ENCODE data around the gene CRYBA2.

CRYBA2 gene

DNA sequence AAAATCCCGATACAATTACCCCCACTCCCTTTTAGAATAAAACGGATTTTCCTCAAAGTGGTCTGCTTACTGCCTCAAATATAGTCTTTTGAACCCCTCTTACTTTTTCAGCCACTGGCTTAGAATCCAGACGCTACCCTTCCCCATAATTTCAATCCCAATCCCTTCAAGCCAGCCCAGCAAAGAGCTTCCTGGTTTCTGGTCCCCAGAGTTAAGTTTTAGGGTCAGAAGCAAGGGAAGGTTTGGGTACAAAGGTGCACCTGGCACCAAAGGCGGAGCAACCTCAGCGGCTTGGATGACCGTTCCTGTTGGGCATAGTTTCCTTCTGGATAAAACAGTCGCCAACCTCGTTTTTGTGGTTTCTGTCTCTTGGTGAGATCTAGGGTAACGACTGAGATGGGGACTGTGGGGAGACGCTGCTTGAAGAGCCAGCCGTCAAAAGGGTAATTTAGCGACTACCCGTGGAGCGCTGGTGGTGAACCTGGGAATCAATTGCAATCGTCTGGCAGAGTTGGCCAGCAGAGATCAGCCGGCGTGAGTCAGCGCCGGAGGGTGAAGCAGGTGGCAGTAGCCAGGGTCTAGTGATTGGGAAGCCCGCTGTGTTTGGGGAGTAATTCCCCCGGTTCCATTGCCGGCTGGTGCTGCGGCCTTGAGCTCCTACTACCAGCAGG, 9.8 kb downstream of the CRYBA2 start:
- DNase-seq (ENCODE audit: low read depth in 1 of 2, low spot score in 1 of 2), result no peak

DNA sequence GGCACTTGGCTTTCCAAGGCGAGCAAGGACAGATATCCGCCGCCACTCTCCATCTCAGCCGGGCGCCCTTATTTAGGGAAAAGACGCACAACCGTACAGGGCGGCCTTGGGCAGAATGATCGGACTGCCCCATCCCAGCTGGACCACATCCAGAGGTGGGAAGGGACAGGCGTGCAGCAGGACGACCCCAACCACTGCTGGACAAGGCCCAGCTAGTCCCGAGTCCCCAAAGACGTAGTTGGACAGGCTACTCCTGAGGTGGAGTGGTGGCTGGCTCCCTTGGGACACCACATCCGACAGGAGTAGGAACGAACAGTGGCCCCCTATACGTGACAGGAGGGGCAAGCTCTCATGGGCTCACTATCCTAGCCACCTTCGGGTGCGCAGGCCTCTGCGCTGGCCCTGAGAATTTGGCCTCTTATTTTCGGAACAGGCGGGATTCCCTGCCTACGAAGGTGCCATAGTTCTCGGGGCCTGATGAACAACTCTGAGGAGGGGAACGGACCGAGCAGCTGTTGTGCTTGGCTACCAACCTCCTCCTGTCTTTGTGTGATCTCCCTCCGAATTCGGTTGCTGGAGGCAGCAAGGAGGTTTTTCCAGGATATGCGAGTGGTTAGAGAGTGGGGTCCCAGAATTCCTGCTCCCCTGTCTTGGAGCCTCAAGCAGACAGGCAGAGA, 10.5 kb downstream of the CRYBA2 start:
- no peak for DNase-seq (ENCODE audit: low read depth in 1 of 2, low spot score in 1 of 2)

DNA sequence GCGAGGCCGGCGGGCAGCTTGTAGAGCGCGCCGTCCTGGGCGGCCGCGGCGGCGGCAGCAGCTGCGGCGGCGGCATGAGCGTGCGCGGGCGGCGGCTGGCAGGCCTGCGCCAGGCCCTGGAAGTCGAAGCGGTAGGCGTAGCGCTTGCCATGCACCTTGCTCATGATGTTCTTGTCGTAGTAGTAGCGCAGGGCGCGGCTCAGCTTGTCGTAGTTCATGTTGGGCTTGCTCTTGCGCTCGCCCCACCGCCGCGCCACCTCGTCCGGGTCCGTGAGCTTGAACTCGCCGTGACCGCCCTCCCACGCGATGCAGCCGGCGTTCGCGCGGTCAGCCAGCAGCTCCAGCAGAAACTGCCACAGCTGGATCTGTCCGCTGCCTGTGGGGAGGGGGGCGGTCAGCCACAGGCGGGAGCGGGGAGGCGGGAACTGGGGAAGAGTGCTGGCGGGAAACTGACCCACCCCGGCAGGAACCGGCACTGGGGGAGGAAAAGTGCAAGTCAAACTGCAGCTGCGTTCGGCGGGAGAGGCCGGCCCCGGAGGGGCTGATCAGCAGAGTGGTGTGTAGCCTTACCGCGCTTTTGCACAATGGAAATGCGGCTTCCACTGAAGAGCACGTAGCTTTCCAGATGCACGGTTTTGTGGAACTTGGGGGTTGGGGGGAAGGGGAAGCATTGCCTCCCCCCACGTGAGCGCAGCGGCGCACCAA, 11.2 kb downstream of the CRYBA2 start:
- no peak for DNase-seq (ENCODE audit: low read depth in 1 of 2, low spot score in 1 of 2)

DNA sequence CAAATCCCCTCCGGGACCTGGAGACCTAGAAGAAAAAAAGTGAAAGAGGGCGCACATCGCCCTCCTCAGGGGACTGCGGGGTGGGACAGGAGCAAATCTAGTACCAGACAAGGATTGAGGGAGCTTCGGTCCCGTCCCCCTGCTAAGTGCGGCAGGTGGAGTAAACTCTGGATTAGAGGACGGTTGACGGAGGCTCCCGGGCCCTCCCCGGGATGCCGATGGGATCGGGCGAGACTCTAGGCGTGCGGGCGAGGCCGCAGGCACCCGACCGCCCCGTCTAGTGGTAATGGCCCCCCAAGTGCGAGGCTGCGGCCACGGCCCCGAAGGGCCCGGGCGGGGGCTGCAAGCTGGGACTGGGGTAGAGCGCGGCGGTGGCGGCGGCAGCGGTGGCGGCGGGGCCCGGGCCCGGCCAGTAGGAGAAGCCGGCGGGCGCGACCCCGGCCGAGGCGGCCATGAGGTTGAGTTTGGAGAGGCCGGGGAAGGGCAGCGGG, 11.8 kb downstream of the CRYBA2 start:
- no peak for DNase-seq (ENCODE audit: low read depth in 1 of 2, low spot score in 1 of 2)

DNA sequence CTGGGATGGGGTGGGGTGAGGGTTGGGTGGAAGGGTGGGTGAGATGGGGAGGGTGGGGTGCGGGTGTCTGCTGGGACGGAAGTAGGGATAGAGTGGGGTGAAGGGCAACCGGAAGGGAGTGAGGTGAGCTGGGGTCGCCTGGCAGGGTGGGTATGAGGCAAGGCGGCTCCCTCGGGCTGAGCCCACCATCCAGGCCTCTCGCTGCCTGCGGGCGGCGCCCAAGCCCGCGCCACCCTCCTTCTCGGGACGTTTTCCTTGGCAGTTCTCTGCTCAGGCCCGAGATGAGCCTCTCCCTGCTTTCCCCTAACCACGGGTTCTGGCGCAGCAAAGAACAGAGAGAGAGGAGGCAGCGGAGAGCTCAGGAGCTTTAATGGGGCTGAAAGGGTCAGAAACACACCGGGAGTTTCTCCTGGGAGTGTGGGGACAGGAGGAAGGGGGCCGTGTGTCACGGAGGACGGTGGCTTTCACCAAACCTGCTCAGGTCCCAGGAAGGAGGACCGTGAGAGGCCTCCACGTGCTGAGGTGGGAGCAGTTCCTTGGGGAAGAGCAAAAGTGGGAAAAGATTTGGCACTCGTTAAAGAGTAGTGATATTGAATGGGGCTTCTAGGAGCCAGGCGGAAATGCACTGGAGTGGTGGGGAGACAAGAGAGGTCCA, 12.4 kb downstream of the CRYBA2 start:
- DNase-seq (ENCODE audit: low read depth in 1 of 2, low spot score in 1 of 2), result no peak

DNA sequence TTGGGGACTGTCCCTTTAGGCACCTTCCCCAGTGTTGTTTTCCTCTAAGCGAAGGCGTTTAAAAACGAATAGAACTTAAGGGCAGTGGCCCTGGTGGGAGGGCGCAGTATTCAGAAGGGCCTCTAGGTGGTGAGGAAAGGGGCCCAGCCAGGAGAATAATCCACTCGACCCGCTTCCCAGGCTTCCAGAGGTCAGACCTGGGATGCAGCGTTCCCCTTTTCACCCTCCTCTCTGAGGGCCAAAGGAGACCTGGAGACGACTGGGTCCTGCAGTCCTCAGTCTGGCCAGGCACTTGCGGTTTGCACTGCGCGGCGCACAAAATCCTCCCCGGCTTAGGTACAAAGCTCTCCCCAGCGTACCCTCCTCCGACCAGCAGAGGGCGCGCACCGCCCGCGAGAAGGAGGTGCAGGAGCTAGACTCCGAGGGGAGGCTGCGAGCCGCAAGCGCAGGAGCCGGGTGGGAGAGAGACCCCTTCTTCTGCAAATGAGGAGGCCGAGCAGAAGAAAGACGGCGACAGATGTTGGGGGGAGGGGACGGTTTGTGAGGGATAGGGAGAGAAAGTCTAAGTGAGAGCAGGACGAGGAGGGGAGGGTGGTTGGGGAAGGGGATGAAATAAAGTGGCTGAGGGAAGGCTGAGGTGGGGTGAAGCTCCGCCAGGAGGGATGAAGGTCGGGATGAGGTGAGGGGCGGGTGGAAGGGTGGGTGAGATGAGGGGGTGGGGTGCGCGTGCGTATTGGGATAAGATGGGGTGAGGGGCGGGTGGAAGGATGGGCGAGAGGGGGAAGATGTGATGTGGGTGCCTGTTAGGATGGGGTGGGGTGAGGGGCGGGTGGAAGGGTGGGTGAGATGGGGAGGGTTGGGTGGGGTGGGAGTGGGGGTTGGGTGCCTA, 13.1 kb downstream of the CRYBA2 start:
- peak; percentile 66 to 69 for DNase-seq (ENCODE audit: low read depth in 1 of 2, low spot score in 1 of 2)

DNA sequence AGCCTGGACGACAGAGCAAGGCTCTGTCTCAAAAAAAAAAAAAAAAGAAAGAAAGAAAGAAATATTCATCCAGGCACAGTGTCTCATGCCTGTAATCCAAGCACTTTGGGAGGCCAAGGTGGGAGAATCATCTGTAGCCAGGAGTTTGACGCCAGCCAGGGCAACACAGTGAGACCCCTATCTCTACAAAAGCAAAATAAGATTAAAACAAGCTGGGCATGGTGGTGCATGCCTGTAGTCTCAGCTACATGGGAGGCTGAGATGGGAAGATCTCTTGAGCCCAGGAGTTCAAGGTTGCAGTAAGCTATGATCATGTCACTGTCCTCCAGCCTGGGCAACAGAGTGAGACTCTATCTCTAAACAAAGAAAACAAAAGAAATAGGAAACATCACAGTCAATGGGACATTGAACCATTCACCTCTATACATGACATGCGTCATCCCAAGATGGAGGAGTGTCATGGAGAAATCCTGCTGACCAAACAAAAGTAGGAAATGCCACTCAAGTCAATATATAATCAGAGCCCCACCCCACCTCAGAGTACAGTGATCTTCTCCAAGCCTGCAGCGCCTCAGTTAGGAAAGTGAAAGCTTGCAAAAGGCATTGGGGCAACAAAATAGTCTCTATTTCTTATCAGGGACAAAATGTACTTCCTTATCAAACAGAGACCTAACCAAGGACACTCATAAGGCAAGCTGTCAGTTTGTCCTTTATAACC, 18.0 kb downstream of the CRYBA2 start:
- no peak for DNase-seq (ENCODE audit: low read depth in 1 of 2, low spot score in 1 of 2)

DNA sequence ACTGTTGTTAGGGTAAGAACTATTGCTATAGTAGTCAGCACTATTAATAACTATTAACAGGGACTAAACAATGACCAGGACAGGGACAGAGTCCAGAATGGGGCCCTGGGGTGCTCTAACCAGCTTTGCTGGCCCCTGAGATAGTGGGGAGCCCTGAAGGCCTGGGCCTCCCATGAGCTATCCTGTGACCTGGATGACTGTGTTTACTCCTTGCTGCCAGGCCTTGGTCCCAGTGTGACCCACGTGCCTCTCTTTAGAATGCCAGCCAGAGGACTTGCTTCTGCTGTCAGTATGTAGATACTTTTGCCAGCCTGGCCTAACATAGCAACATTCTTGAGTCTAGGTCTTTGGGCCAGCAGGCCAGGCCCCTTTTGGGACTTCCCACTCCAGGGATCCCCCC, 22.3 kb downstream of the CRYBA2 start:
- no peak for DNase-seq (ENCODE audit: low read depth in 1 of 2, low spot score in 1 of 2)

DNA sequence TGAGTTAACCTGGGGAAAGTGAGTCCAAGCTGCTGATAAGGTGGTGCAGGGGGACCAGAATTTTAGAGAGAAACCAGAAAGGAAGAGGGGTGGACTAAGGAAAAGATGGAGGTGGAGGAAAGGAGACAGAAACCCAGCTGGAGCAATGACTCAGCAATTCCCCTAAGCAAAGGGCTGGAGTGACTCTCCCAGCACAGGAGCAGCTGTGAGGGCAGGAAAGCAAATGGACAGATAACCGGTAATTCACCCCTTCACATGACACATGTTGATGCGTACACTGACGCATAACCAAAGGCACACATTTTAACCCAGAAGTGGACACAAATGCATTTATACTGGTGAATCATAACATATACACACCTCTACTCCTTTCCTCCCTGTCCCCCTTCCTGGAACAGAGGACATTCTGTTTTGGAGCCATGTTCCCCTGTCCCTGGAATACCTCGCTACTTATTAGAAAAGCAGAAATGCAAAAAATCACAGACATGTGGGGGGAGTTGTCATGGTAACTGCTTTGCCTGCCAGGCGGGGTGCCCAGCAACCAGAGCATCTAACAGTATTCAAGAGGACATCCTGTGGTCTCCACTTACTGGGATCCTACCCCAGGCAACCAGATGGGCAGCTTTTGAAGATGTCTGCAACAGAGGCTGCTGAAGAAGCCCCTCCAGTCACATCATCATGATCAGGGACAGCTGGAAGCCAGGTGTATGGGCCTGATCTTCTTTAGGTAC, 29.0 kb downstream of the CRYBA2 start:
- DNase-seq (ENCODE audit: low read depth in 1 of 2, low spot score in 1 of 2), result no peak

DNA sequence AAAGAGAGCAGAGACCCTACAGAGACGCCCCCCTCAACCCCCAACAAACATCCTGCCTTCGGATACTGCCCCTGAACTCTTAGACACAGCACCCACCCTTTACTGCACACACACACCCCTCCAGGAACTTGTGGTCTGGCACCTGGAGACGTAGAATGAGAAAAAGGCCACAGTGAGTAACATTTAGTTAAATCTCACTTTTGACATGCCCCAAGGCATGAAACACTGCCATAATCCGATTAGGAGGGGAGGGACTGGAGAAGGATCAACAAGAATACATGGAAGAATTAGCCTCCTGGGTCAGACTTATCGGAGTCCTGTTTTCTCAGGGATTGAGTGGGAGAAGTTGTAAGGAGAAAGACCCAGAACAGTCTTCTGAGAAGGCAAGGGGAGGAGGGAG, 29.6 kb downstream of the CRYBA2 start:
- no peak for DNase-seq (ENCODE audit: low read depth in 1 of 2, low spot score in 1 of 2)

DNA sequence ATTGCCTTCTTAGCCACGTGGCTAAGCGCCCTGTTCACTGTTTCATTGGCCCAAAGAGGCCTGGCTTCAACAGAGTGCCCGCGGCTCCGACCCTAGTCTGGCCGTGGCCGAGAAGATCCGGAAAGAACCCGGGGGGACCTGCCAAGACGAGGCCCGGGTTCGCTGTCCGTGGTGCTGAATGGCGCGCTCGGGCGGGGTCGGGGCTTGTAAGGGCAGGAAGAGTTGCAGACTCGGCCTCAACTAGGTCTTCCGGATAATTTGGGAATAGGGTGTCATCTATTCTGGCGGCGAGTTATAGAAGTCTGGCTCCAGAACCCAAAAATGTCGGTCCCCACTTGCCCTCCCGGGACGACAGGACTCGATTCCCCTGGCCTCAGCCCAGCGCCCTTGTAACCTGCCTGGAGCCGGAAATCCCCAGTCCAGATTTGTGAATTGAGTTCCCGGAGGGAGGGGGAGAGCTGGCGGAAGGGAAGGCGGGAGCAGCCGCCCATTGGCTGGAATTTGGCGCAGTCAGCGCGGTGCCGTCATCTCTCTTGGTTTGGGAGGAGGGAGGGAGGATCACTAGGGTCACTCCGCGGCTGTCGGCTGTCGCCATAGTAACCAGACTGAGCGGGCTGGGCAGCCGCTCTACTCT, 30.2 kb downstream of the CRYBA2 start:
- peak; percentile 26 to 33 for DNase-seq (ENCODE audit: low read depth in 1 of 2, low spot score in 1 of 2)

DNA sequence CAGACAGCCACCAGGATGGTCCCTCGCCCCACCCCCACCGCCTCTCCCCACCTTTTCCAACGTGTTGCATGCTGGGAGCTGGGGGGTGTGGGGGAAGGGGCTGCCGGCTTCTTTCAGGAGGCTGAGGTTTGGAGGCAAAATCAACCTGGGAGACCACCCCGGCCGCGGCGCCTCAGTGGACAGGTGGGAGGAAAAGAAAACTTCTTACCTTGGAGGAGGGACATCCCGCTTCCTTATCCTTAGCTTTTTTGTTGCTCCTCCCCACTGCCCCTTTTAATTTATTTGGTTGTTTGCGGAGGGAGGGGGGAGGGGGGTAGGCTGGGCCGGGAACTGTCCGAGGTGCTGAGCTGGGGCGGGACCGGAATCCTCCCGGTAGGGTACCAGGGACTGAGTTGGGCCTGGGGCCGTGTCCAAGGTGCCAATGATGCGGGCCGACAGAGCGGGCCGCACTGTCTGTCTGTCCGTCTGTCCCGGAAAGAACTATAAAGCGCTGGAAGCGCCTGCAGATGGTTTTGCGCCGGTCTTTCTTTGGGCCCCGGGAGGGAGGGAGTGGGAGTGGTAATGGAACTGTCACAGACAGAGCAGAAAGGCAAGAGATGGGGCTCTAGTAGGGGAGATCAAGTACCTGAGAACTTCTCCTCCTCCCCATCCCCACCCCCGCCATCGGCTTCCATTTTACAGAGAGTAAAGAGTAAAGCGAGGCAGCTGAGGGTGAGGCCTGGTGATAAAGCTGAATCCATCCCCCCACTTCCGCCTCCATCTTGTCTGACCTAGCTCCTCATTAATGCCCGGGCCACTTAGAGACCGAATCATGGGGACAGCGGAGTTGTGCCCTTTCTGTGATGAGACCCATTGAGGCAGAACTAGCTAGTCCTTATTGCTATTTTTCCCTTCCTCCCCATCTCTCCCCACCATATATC, 31.3 kb downstream of the CRYBA2 start:
- DNase-seq (ENCODE audit: low read depth in 1 of 2, low spot score in 1 of 2), result no peak

DNA sequence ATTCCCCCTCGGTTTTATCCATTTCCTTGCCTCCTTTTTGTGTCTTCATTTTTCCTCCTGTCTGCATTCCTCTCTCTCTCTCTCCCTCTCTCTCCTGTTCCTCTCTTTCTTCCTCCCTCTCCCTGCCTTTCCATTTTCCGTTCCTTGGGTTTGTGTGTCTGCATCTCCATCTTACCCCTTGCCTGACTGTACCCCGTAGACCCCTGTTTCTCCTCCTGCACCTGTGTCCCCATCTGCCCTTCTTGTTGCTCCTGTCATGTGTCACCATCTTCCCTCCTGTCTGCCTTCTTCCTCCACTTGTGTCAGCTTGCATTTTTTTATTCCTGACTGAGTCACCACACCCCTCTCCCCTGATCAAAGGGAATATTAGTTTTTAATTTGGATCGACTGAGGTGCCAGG, 32.0 kb downstream of the CRYBA2 start:
- no peak for DNase-seq (ENCODE audit: low read depth in 1 of 2, low spot score in 1 of 2)

DNA sequence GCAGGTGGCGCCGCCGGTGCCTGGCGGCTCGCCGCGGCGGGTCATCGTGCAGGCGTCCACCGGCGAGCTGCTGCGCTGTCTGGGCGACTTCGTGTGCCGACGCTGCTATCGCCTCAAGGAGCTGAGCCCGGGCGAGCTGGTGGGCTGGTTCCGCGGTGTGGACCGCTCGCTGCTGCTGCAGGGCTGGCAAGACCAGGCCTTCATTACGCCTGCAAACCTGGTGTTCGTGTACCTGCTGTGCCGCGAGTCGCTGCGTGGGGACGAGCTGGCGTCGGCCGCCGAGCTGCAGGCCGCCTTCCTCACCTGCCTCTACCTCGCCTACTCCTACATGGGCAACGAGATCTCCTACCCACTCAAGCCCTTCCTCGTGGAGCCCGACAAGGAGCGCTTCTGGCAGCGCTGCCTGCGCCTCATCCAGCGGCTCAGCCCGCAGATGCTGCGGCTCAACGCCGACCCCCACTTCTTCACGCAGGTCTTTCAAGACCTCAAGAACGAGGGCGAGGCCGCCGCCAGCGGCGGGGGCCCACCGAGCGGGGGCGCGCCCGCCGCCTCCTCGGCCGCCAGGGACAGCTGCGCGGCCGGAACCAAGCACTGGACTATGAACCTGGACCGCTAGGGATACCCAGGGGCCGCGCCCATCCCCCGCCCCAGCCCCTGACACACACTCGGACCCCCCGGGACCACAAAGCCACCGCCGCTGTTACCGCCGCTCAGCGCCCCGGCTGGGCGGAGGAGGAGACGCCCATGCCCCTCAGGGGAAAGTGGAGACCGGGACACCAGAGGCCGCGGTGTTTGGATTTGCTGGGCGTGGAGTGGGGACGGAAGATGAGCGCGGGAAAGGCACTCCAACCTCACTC, 32.7 kb downstream of the CRYBA2 start:
- no peak for DNase-seq (ENCODE audit: low read depth in 1 of 2, low spot score in 1 of 2)

DNA sequence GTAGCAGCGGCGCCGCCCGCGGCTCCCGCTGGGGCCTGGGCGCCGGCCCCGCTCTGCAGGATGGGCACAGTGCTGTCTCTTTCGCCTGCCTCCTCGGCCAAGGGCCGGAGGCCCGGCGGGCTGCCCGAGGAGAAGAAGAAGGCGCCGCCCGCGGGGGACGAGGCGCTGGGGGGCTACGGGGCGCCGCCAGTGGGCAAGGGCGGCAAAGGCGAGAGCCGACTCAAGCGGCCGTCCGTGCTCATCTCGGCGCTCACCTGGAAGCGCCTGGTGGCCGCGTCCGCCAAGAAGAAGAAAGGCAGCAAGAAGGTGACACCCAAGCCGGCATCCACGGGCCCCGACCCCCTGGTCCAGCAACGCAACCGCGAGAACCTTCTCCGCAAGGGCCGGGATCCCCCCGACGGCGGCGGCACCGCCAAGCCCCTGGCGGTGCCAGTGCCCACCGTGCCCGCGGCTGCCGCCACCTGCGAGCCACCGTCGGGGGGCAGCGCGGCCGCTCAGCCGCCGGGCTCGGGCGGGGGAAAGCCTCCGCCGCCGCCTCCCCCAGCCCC, 33.4 kb downstream of the CRYBA2 start:
- DNase-seq (ENCODE audit: low read depth in 1 of 2, low spot score in 1 of 2), result no peak

DNA sequence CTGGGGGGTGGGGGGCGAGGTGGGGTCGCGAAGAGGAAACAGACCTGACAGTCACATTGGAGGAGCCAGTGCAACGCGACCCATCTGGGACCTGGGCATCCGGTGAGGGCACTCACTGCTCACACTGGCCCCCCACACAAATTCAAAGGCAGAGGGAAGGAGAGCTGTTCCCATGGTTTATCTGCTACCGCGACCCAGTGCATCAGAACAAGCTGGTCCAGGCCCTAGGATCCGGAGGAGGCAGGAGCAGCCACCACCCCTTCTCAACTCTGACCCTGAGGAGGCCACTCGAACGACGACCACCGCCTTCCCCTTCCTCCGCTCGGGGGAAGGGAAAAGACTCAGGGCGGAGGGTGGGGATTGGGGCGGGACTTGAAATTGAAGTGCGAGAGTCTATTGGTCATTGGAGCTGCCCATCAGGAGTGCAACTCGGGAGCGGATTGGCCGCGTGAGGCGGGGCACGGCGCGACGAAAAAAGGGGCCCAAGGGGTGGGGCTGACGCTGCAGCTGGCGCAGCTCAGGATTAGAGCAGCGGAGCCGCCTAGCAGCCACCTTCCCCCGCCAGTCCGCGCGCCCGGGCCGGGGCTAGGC, 34.0 kb downstream of the CRYBA2 start, which contains the start of gene CDK5R2:
Gene CDK5R2, plus strand, starts transcription at position 526 of the 591 bp plus-strand sequence. CDS start 155 bp downstream, outside the sequence.
- peak in 1 of 2 donors; percentile 31 for DNase-seq (ENCODE audit: low read depth in 1 of 2, low spot score in 1 of 2)
